Caco-2 (cell line): ENCODE results near the gene EPOP. TPM values are rescaled to one million over a fixed set of nuclear protein-coding genes. Genes with fewer than 3 reads are reported as not detected.

Source experiments
- BruUV-seq: library from RNA; stranded (reverse); fragments of 400-500 nt; replicated peaks from 2 replicates; lab custom pipeline; 2021; lab: Mats Ljungman, UMichigan
- CTCF ChIA-PET: fragments of 300-600 bp; sonication (Branson Sonifier 250); formaldehyde crosslinking; loops from one replicate; lab custom pipeline; 2022; ENCODE audit warnings: antibody characterized with exemption; lab: Charles Lee
- POLR2A ChIA-PET: fragments of 300-600 bp; sonication (Branson Sonifier 250); formaldehyde crosslinking; loops from one replicate; lab custom pipeline; 2022; ENCODE audit warnings: antibody characterized with exemption; lab: Charles Lee
- DNase-seq, 2 experiments: peaks; one replicate each; pipeline versions ENCODE4 v3.0.0 to v3.0.0-alpha.2; 2020 to 2022
- H3K27me3 ChIP-seq: replicated peaks from 2 replicates; pipeline ENCODE4 v1.6.0; 2011; ENCODE audit warnings: low read length; ENCODE audit not compliant: control insufficient read depth, insufficient read depth
- H3K36me3 ChIP-seq: 2 replicates; pipeline ENCODE4 v1.5.1; 2011; ENCODE audit warnings: low read length; ENCODE audit not compliant: control insufficient read depth, insufficient read depth
- H3K4me1 ChIP-seq: fragments of 250-450 bp; sonication (Bioruptor Pico); 2 replicates; pipeline ENCODE4 v1.5.1; 2020; ENCODE audit warnings: mild to moderate bottlenecking
- H3K4me3 ChIP-seq: 2 replicates; pipeline ENCODE4 v1.5.1; 2011; ENCODE audit warnings: low read depth, mild to moderate bottlenecking, control low read depth, low read length
- H3K9me3 ChIP-seq: fragments of 250-450 bp; sonication (Bioruptor Pico); 2 replicates; pipeline ENCODE4 v1.5.1; 2020; ENCODE audit warnings: mild to moderate bottlenecking, moderate library complexity
- H3K27ac Mint-ChIP-seq: one replicate; pipeline ENCODE4 v1.8.0; 2022; ENCODE audit warnings: mixed read lengths; ENCODE audit not compliant: unreplicated experiment
- H3K27me3 Mint-ChIP-seq: one replicate; pipeline ENCODE4 v1.8.0; 2022; ENCODE audit warnings: mixed read lengths; ENCODE audit not compliant: insufficient read depth, unreplicated experiment
- H3K36me3 Mint-ChIP-seq: one replicate; pipeline ENCODE4 v1.8.0; 2022; ENCODE audit warnings: mild to moderate bottlenecking, mixed read lengths; ENCODE audit not compliant: insufficient read depth, unreplicated experiment
- H3K4me1 Mint-ChIP-seq: one replicate; pipeline ENCODE4 v1.8.0; 2022; ENCODE audit warnings: low read depth, mixed read lengths; ENCODE audit not compliant: unreplicated experiment
- H3K4me3 Mint-ChIP-seq: one replicate; pipeline ENCODE4 v1.8.0; 2022; ENCODE audit warnings: mild to moderate bottlenecking, moderate library complexity, mixed read lengths; ENCODE audit not compliant: unreplicated experiment
- H3K9me3 Mint-ChIP-seq: one replicate; pipeline ENCODE4 v1.8.0; 2022; ENCODE audit warnings: mixed read lengths; ENCODE audit not compliant: unreplicated experiment
- CTCF ChIP-seq, 2 experiments: fragments of 200-600 bp in 1 of 2; IDR thresholded peaks; 1 replicate in 1 of 2; 2 replicates in 1 of 2; pipeline versions ENCODE4 v1.5.1 to v1.8.0; 2011 to 2022; ENCODE audit warnings: antibody characterized with exemption in 1 of 2, control low read depth in 1 of 2, inconsistent platforms in 1 of 2, low read depth in 1 of 2, low read length in 1 of 2, mild to moderate bottlenecking in 1 of 2, moderate library complexity in 1 of 2; ENCODE audit not compliant: insufficient read depth in 1 of 2, severe bottlenecking in 1 of 2, unreplicated experiment in 1 of 2
- intact Hi-C: fragments of 100-400 bp; cut with micrococcal nuclease; formaldehyde crosslinking; loops from one replicate; pipeline ENCODE4 v1.10.0; 2022; ENCODE audit not compliant: unreplicated experiment
- total RNA-seq: library from RNA; stranded (reverse); gene quantifications from 2 replicates; pipeline ENCODE4 v1.2.3, GENCODE V29; 2022

EPOP gene
- total RNA-seq, 1 experiment from 2014 or later: 17.1 TPM

GRCh38 chr17:38705803-38706504 is 31.2 kb upstream of the EPOP start:
- H3K4me1 Mint-ChIP-seq: peaks cover 28% of the 10 kb centered on the region
- intact Hi-C loops: loop anchor here (10.0 kb wide), 1 partner anchor 991 kb away; no protein-coding TSS in a partner anchor
- Histone ChIP-seq H3K27me3 (no peaks in the 10 kb centered on the region), H3K36me3 (peaks cover 2% of the 10 kb centered on the region), H3K4me1 (peaks cover 19% of the 10 kb centered on the region), H3K9me3 (no peaks in the 10 kb centered on the region), H3K4me3 (peak overlapping the region; percentile 71)
- BruUV-seq: no TSS peak
- TF ChIP-seq CTCF (IDR thresholded peaks at IDR 0.05; ENCODE audit: insufficient read depth in 1 of 2, low read depth in 1 of 2, low read length in 1 of 2, severe bottlenecking in 1 of 2, unreplicated experiment in 1 of 2): no peak
- peak overlapping the region; percentile 95 for H3K4me3 Mint-ChIP-seq
- no peaks in the 10 kb centered on the region for H3K27me3 Mint-ChIP-seq
- DNase-seq: peak in 1 of 2 experiments; percentile 38
- peaks cover 24% of the 10 kb centered on the region for H3K36me3 Mint-ChIP-seq
- peak overlapping the region; percentile 74 for H3K27ac Mint-ChIP-seq
- ChIA-PET POLR2A (interaction anchor here (0.6 to 1.5 kb wide), 4 partner anchors 11 to 43 kb away, joined by 4 to 6 read pairs (median 4); no protein-coding TSS in a partner anchor), CTCF (interaction anchor here (0.6 to 1.5 kb wide), 5 partner anchors 24 to 447 kb away, joined by 3 to 5 read pairs (median 4); partner anchors contain the start of gene CISD3)
- H3K9me3 Mint-ChIP-seq: no peaks in the 10 kb centered on the region

- no peak for TF ChIP-seq CTCF (IDR thresholded peaks at IDR 0.05; ENCODE audit: insufficient read depth in 1 of 2, low read depth in 1 of 2, low read length in 1 of 2, severe bottlenecking in 1 of 2, unreplicated experiment in 1 of 2)
- peaks cover 21% of the 10 kb centered on the region for H3K36me3 Mint-ChIP-seq
- H3K27me3 ChIP-seq: no peaks in the 10 kb centered on the region
- DNase-seq: no peak
- H3K27ac Mint-ChIP-seq: no peak overlapping the region
- peaks cover 24% of the 10 kb centered on the region for H3K4me1 ChIP-seq
- H3K36me3 ChIP-seq: peaks cover 2% of the 10 kb centered on the region
- CTCF ChIA-PET: interaction anchor here (0.9 to 1.5 kb wide), 4 partner anchors 25 to 448 kb away, joined by 4 to 5 read pairs (median 4); partner anchors contain the start of gene CISD3
- H3K9me3 ChIP-seq: no peaks in the 10 kb centered on the region
- no peaks in the 10 kb centered on the region for H3K9me3 Mint-ChIP-seq
- H3K4me1 Mint-ChIP-seq: peaks cover 24% of the 10 kb centered on the region
- peak overlapping the region; percentile 71 for H3K4me3 ChIP-seq
- POLR2A ChIA-PET: interaction anchor here (0.5 to 1.5 kb wide), 7 partner anchors 11 to 756 kb away, joined by 3 to 6 read pairs (median 4); partner anchors contain the start of genes CDK12, CISD3 and RPL23
- intact Hi-C loops: loop anchor here (10.0 kb wide), 1 partner anchor 991 kb away; no protein-coding TSS in a partner anchor
- H3K4me3 Mint-ChIP-seq: peak overlapping the region; percentile 95
- no TSS peak for BruUV-seq
- H3K27me3 Mint-ChIP-seq: no peaks in the 10 kb centered on the region
Measured at GRCh38 chr17:38705523-38705802, 30.7 kb upstream of the EPOP start.
